BLaER1 treated with 17β-estradiol and CSF1 and Interleukin-3, amounts not matched to agents 10 nM and 100 nM (cell line): Measurements from ENCODE around the gene MYO5A.
A peak's percentile ranks its signal among the peaks of the same experiment; 100 is the strongest.
"Not testable (repeated sequence)": the region's sequence is repeated elsewhere in the genome, so short reads cannot be mapped to it uniquely, and the experiment has no call there.

Experiments
- H3K27ac ChIP-seq, 11 experiments: shearing (Covaris generic); formaldehyde crosslinking; 2 replicates each; pipeline ENCODE4 v1.8.1; 2022
- H3K27me3 ChIP-seq, 11 experiments: shearing (Covaris generic); formaldehyde crosslinking; 2 replicates each; pipeline ENCODE4 v1.8.1; 2022
- H3K36me3 ChIP-seq, 11 experiments: shearing (Covaris generic); formaldehyde crosslinking; 2 replicates each; pipeline ENCODE4 v1.8.1; 2022
- H3K4me1 ChIP-seq, 10 experiments: shearing (Covaris generic); formaldehyde crosslinking; 2 replicates each; pipeline ENCODE4 v1.8.1; 2022
- H3K4me2 ChIP-seq, 11 experiments: shearing (Covaris generic); formaldehyde crosslinking; 2 replicates each; pipeline ENCODE4 v1.8.1; 2022
- H3K4me3 ChIP-seq, 10 experiments: shearing (Covaris generic); formaldehyde crosslinking; 2 replicates each; pipeline ENCODE4 v1.8.1; 2022
- H3K9ac ChIP-seq, 11 experiments: shearing (Covaris generic); formaldehyde crosslinking; 2 replicates each; pipeline ENCODE4 v1.8.1; 2022
- H3K9me3 ChIP-seq, 11 experiments: shearing (Covaris generic); formaldehyde crosslinking; replicated peaks in 1 of 11; 2 replicates each; pipeline ENCODE4 v1.8.1; 2022
- H4K20me1 ChIP-seq, 11 experiments: shearing (Covaris generic); formaldehyde crosslinking; 2 replicates each; pipeline ENCODE4 v1.8.1; 2022
- Cebpa-rat ChIP-seq, 11 experiments: shearing (Covaris generic); IDR thresholded peaks; 2 replicates each; pipeline ENCODE4 v1.8.1; 2022

MYO5A gene

DNA sequence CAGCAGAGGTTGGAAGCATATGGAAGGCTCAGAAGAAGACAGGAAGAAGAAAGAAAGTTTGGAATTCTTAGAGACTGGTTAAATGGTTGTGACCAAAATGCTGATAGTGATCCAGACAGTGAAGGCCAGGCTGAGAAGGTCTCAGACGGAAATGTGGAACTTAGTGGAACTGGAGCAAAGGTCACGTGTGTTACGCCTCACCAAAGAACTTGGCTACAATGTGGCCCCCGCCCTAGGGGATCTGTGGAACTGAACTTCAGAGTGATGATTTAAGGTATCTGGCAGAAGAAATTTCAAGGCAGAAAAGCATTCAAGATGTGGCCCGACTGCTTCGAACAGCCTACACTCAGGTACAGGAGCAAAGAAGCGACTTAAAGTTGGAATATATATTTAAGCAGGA is 83.1 kb downstream of the MYO5A start:
- Histone ChIP-seq H3K4me1 (peaks cover 0 to 48% (median 0%) of the 10 kb centered on the region in 10 experiments; a peak in 8 of 20 replicates), H3K9ac (no peak overlapping the region), H3K4me3 (no peak overlapping the region), H3K9me3 (0 out of 22 replicates have a peak, but pooled peaks cover 0 to 3% (median 0%) of the 10 kb centered on the region in 11 experiments), H3K27me3 (no peaks in the 10 kb centered on the region), H3K27ac (no peak overlapping the region), H4K20me1 (peaks cover 0 to 76% (median 11%) of the 10 kb centered on the region in 11 experiments; a peak in 11 of 22 replicates), H3K36me3 (peaks cover 0 to 4% (median 0%) of the 10 kb centered on the region in 11 experiments; a peak in 1 of 22 replicates), H3K4me2 (peak overlapping the region in 3 of 11 experiments; percentile 5 to 33 (median 28); a peak in 6 of 22 replicates)
- no peak for TF ChIP-seq Cebpa-rat (IDR thresholded peaks at IDR 0.05)

DNA sequence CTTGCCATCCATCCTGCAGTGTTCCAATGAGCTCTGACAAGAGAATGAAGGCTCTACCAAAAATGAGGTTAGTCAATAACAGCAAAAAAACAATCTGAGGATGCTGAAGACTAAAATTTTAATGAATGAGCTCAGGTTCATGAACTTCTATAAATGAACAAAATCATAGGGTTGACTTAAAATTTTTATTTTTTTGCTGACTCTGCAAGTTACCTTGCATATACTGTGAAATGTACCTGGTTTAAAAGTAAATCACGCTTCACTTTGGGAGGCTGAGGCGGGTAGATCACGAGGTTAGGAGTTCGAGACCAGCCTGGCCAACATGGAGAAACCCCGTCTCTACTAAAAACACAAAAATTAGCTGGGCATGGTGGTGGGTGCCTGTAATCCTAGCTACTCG is 85.5 kb downstream of the MYO5A start:
- peaks cover 0 to 70% (median 5%) of the 10 kb centered on the region in 10 experiments; a peak in 11 of 20 replicates for H3K4me1 ChIP-seq
- not testable (repeated sequence) for H3K27ac ChIP-seq

DNA sequence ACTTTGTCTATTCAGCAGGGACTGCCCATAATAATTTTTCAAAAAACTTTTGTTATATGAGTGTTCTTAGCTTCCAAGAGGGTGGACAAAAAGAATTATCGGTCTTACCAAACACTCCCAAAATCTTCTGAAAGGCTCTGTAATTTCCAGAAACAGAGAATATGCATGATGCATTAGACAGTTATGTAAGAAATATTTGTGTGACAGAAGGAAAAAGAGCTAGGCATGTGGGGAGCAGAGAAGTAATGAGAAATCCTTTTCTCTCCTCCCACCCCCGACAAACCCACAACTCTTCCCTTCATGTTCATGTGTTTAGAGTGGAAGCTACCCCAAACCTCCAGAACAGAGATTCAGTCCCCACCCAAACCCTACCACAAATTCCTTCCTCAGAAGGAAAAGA is 86.8 kb downstream of the MYO5A start:
- H3K27ac ChIP-seq = no peak overlapping the region; a peak in 1 of 22 replicates
- H4K20me1 ChIP-seq = peaks cover 0 to 76% (median 18%) of the 10 kb centered on the region in 11 experiments; a peak in 12 of 22 replicates
- H3K9me3 ChIP-seq = no peaks in the 10 kb centered on the region
- TF ChIP-seq Cebpa-rat (IDR thresholded peaks at IDR 0.05) = no peak
- peaks cover 0 to 75% (median 11%) of the 10 kb centered on the region in 10 experiments; a peak in 11 of 20 replicates for H3K4me1 ChIP-seq
- peaks cover 0 to 4% (median 0%) of the 10 kb centered on the region in 11 experiments; a peak in 1 of 22 replicates for H3K36me3 ChIP-seq
- peak overlapping the region in 2 of 11 experiments; percentile 54 to 61; a peak in 4 of 22 replicates for H3K4me2 ChIP-seq
- no peak overlapping the region for H3K9ac ChIP-seq
- no peak overlapping the region for H3K4me3 ChIP-seq
- no peaks in the 10 kb centered on the region for H3K27me3 ChIP-seq

More for the DNA sequence above, 85.5 kb downstream of the MYO5A start:
- H3K4me2 ChIP-seq, H3K27me3 ChIP-seq, H3K9me3 ChIP-seq, H3K4me3 ChIP-seq, H3K9ac ChIP-seq, H3K36me3 ChIP-seq: not testable (repeated sequence)
- H4K20me1 ChIP-seq = peaks cover 0 to 73% (median 18%) of the 10 kb centered on the region in 11 experiments; a peak in 11 of 22 replicates

DNA sequence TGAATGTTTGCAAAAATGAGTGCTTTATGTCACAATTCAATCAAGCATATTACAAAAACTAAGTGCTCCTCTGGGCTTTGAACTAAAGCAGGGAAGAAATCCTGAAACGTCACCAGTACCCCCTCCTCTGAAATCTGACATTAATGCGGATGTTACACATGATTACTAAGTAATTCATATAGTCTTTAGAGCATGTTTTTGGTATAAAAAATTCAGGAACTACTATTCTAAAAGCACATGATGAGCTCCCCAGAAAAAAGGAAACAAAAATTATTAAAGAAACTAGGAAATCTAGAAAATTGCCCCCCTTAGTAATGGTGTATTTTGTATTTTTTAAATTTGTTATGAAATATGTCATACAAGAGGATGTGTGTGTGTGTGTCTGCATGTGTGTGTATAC is 87.7 kb downstream of the MYO5A start:
- H3K9ac ChIP-seq = no peak overlapping the region
- peak overlapping the region in 2 of 11 experiments; percentile 3 to 8; a peak in 2 of 22 replicates for H3K27ac ChIP-seq
- no peak overlapping the region for H3K4me3 ChIP-seq
- peaks cover 0 to 2% (median 0%) of the 10 kb centered on the region in 11 experiments; a peak in 1 of 22 replicates for H3K36me3 ChIP-seq
- H3K4me1 ChIP-seq = peaks cover 0 to 69% (median 11%) of the 10 kb centered on the region in 10 experiments; a peak in 11 of 20 replicates
- H3K27me3 ChIP-seq = no peaks in the 10 kb centered on the region
- H3K4me2 ChIP-seq = peak overlapping the region in 3 of 11 experiments; percentile 11 to 61 (median 54); a peak in 4 of 22 replicates
- H4K20me1 ChIP-seq = peaks cover 0 to 71% (median 18%) of the 10 kb centered on the region in 11 experiments; a peak in 13 of 22 replicates
- no peak for TF ChIP-seq Cebpa-rat (IDR thresholded peaks at IDR 0.05)
- no peaks in the 10 kb centered on the region for H3K9me3 ChIP-seq

DNA sequence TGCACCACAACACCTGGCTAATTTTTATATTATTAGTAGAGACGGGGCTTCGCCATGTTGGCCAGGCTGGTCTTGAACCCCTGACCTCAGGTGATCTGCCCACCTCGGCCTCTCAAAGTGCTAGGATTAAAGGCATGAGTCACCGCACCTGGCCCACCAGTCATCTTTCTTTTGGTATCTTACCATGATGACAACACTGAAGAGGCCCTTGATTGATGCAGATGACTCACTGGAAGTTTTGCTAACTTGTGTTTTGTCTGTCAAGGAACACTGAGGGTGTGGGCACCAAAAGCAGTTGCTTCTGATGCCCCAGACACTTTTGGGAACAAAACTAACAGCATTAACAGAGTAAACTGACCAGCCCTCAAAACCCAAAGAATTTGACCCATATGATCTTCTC is 88.3 kb downstream of the MYO5A start:
- no peak overlapping the region for H3K4me3 ChIP-seq
- H3K4me1 ChIP-seq = peaks cover 0 to 63% (median 11%) of the 10 kb centered on the region in 10 experiments; a peak in 11 of 20 replicates
- no peak overlapping the region for H3K9ac ChIP-seq
- TF ChIP-seq Cebpa-rat (IDR thresholded peaks at IDR 0.05) = no peak
- H3K27ac ChIP-seq = peak overlapping the region in 2 of 11 experiments; percentile 3 to 8; a peak in 2 of 22 replicates
- peaks cover 0 to 71% (median 14%) of the 10 kb centered on the region in 11 experiments; a peak in 12 of 22 replicates for H4K20me1 ChIP-seq
- peak overlapping the region in 3 of 11 experiments; percentile 4 to 61 (median 54); a peak in 4 of 22 replicates for H3K4me2 ChIP-seq
- H3K27me3 ChIP-seq = no peaks in the 10 kb centered on the region
- H3K9me3 ChIP-seq = no peaks in the 10 kb centered on the region
- H3K36me3 ChIP-seq = no peaks in the 10 kb centered on the region

DNA sequence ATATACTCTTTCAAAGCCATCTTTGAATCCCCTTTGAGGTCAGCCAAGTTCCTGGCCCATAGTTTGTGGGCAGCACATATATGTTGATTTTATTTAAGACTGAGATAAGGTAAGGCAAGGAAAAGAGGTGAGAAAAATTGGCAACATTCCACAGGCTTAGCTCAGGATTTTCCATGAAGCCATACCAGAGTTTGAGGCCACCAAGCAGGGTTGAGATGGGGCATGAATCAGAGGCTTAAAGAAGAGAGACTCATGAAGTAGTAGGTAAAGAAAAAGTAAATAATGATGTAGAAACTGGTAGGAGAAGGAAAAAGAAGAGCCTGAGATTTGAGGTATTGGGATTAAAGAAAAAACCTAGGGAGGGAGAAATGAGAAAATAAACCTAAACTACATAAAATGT is 89.2 kb downstream of the MYO5A start:
- Histone ChIP-seq H3K4me2 (peak overlapping the region in 1 of 11 experiments; percentile 60; a peak in 1 of 22 replicates), H3K9me3 (no peaks in the 10 kb centered on the region), H3K27me3 (no peaks in the 10 kb centered on the region), H3K27ac (peak overlapping the region in 2 of 11 experiments; percentile 53 to 72; a peak in 3 of 22 replicates), H3K4me3 (no peak overlapping the region), H3K36me3 (no peaks in the 10 kb centered on the region), H3K4me1 (peaks cover 0 to 54% (median 11%) of the 10 kb centered on the region in 10 experiments; a peak in 11 of 20 replicates), H3K9ac (no peak overlapping the region), H4K20me1 (peaks cover 0 to 71% (median 14%) of the 10 kb centered on the region in 11 experiments; a peak in 11 of 22 replicates)
- no peak for TF ChIP-seq Cebpa-rat (IDR thresholded peaks at IDR 0.05)

DNA sequence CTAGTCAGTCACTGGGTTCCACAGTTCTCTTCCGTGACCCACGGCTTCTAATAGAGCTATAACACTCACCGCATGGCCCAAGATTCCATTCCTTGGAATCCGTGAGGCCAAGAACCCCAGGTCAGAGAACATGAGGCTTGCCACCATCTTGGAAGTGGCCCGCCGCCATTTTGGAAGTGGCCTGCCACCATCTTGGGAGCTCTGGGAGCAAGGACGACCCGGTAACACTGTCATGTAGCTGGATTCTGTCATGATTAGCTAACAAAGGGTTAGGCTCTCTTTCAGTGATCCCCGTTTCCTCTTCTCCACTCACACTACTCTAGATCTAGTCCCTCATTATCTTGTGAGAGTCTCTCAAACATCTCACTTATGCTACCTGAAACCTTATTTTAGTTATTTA is 89.6 kb downstream of the MYO5A start:
- H3K9ac ChIP-seq, H3K9me3 ChIP-seq, H3K27me3 ChIP-seq, H3K4me3 ChIP-seq, H3K36me3 ChIP-seq: not testable (repeated sequence)
- H3K4me2 ChIP-seq = peak overlapping the region in 3 of 11 experiments; percentile 1 to 60 (median 55); a peak in 6 of 22 replicates
- peaks cover 0 to 71% (median 14%) of the 10 kb centered on the region in 11 experiments; a peak in 11 of 22 replicates for H4K20me1 ChIP-seq
- peak overlapping the region in 4 of 11 experiments; percentile 21 to 72 (median 42); a peak in 5 of 22 replicates for H3K27ac ChIP-seq
- peaks cover 0 to 54% (median 11%) of the 10 kb centered on the region in 10 experiments; a peak in 11 of 20 replicates for H3K4me1 ChIP-seq

DNA sequence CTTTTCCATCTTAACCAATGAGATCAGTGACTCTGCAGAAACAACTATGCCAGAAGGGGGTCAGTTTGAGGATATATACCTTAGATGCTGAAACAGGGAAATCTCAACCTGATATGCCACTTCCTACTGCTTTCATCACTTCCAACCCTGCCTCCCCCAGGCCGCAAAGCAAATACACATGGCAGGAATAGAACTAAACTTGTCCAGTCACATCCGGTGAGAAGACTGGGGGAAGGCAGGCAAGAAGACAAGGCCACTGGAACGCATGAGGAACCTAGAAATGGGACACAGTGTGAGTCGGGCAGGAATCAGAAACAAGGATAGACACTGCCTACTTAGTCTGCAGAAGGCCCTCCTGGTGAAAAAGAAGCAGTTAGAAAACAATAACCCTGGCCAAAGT is 90.6 kb downstream of the MYO5A start:
- H3K9me3 ChIP-seq = no peaks in the 10 kb centered on the region
- peak overlapping the region in 2 of 11 experiments; percentile 15 to 48; a peak in 2 of 22 replicates for H3K9ac ChIP-seq
- H3K4me2 ChIP-seq = peak overlapping the region in 9 of 11 experiments; percentile 1 to 60 (median 26); a peak in 14 of 22 replicates
- no peaks in the 10 kb centered on the region for H3K27me3 ChIP-seq
- H3K4me1 ChIP-seq = peaks cover 0 to 54% (median 11%) of the 10 kb centered on the region in 10 experiments; a peak in 11 of 20 replicates
- peaks cover 0 to under 1% (median 0%) of the 10 kb centered on the region in 11 experiments; a peak in 1 of 22 replicates for H3K36me3 ChIP-seq
- peak overlapping the region in 5 of 11 experiments; percentile 28 to 72 (median 50); a peak in 7 of 22 replicates for H3K27ac ChIP-seq
- H4K20me1 ChIP-seq = peaks cover 0 to 66% (median 14%) of the 10 kb centered on the region in 11 experiments; a peak in 12 of 22 replicates
- no peak for TF ChIP-seq Cebpa-rat (IDR thresholded peaks at IDR 0.05)
- no peak overlapping the region for H3K4me3 ChIP-seq

DNA sequence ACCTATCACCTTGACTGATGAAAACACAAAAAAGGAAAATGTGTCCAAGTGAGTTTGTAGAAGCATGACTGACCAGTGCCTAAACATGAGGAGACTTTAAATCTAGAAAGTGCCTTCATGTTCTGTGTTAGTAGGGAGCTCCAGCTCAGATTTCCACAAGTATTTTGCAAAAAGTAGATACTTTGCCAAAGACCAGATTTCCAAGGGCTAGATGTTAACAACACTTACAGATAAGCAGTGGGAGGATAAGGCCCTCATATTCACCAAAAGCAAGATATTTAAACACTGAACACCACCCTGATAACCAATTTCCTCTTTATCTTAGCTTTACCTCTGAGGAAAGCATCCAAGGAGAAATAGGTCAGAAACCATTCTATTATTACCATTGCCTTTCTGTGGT is 91.0 kb downstream of the MYO5A start:
- peak overlapping the region in 5 of 11 experiments; percentile 29 to 72 (median 45); a peak in 6 of 22 replicates for H3K27ac ChIP-seq
- TF ChIP-seq Cebpa-rat (IDR thresholded peaks at IDR 0.05) = no peak
- peaks cover 0 to 53% (median 11%) of the 10 kb centered on the region in 10 experiments; a peak in 11 of 20 replicates for H3K4me1 ChIP-seq
- H3K27me3 ChIP-seq = no peaks in the 10 kb centered on the region
- no peaks in the 10 kb centered on the region for H3K9me3 ChIP-seq
- H3K36me3 ChIP-seq = peaks cover 0 to 5% (median 0%) of the 10 kb centered on the region in 11 experiments; a peak in 3 of 22 replicates
- no peak overlapping the region for H3K4me3 ChIP-seq
- peak overlapping the region in 1 of 11 experiments; percentile 47; a peak in 1 of 22 replicates for H3K9ac ChIP-seq
- H3K4me2 ChIP-seq = peak overlapping the region in 7 of 11 experiments; percentile 1 to 60 (median 29); a peak in 10 of 22 replicates
- peaks cover 0 to 63% (median 14%) of the 10 kb centered on the region in 11 experiments; a peak in 12 of 22 replicates for H4K20me1 ChIP-seq
